DOHH2 (cell line): ENCODE results near the gene APLP1.

ENCODE experiments used
- H3F3A ChIP-seq: fragments of 200-600 bp; sonication (generic), shearing (Covaris generic); 2 replicates; pipeline ENCODE4 v1.6.0; 2016; ENCODE audit warnings: antibody characterized with exemption, mild to moderate bottlenecking; ENCODE audit not compliant: control insufficient read depth, insufficient read depth
- H3K27ac ChIP-seq: fragments of 200-600 bp; sonication (generic); 2 replicates; pipeline ENCODE4 v1.5.1; 2014; ENCODE audit warnings: low read depth, mild to moderate bottlenecking, low read length, moderate library complexity
- H3K27me3 ChIP-seq: fragments of 200-600 bp; sonication (generic); 2 replicates; pipeline ENCODE4 v1.6.1; 2014; ENCODE audit warnings: mild to moderate bottlenecking, low read length, mixed read lengths; ENCODE audit not compliant: control insufficient read depth
- H3K36me3 ChIP-seq: fragments of 200-600 bp; sonication (generic); 2 replicates; pipeline ENCODE4 v1.6.1; 2014; ENCODE audit warnings: mild to moderate bottlenecking, low read length, moderate library complexity, mixed read lengths; ENCODE audit not compliant: control insufficient read depth
- H3K4me1 ChIP-seq: fragments of 200-600 bp; sonication (generic); 2 replicates; pipeline ENCODE4 v1.6.1; 2014; ENCODE audit warnings: mild to moderate bottlenecking, low read length, mixed read lengths; ENCODE audit not compliant: control insufficient read depth
- H3K4me2 ChIP-seq: fragments of 200-600 bp; sonication (generic); 2 replicates; pipeline ENCODE4 v1.6.0; 2014; ENCODE audit warnings: mild to moderate bottlenecking, low read length, moderate library complexity
- H3K4me3 ChIP-seq: fragments of 200-600 bp; sonication (generic); 2 replicates; pipeline ENCODE4 v1.5.1; 2014; ENCODE audit warnings: mild to moderate bottlenecking, low read length, mixed read lengths
- H3K79me2 ChIP-seq: fragments of 200-600 bp; sonication (generic); 2 replicates; pipeline ENCODE4 v1.6.1; 2014; ENCODE audit warnings: mild to moderate bottlenecking, low read length, mixed read lengths; ENCODE audit not compliant: control insufficient read depth
- H3K9me2 ChIP-seq: fragments of 200-600 bp; sonication (generic); replicated peaks from 2 replicates; pipeline ENCODE4 v1.6.1; 2014; ENCODE audit warnings: mild to moderate bottlenecking, low read length, mixed read lengths; ENCODE audit not compliant: control insufficient read depth
- H3K9me3 ChIP-seq: fragments of 200-600 bp; sonication (generic); 2 replicates; pipeline ENCODE4 v1.6.1; 2014; ENCODE audit warnings: antibody characterized with exemption, low read length, mixed read lengths; ENCODE audit not compliant: control insufficient read depth, insufficient read depth
- H4K20me1 ChIP-seq: fragments of 200-600 bp; sonication (generic); 2 replicates; pipeline ENCODE4 v1.6.0; 2014; ENCODE audit warnings: low read depth, mild to moderate bottlenecking, antibody characterized with exemption, low read length, moderate library complexity; ENCODE audit not compliant: control insufficient read depth, insufficient read depth
- EZH2phosphoT487 ChIP-seq: fragments of 200-600 bp; sonication (generic); IDR thresholded peaks from 2 replicates; pipeline ENCODE4 v1.6.1; 2017; ENCODE audit warnings: borderline replicate concordance, mild to moderate bottlenecking, antibody characterized with exemption, low read length, moderate library complexity, mixed read lengths
- TF ChIP-seq, protein P1 (sequence below): fragments of 200-600 bp; sonication (generic); IDR thresholded peaks from one replicate; pipeline ENCODE4 v1.5.1; 2014; ENCODE audit warnings: antibody characterized with exemption, mild to moderate bottlenecking, low read depth, low read length; ENCODE audit not compliant: poor library complexity, severe bottlenecking

APLP1 gene

GRCh38 chr19:35848919-35849505, 19.4 kb upstream of the APLP1 start:
- Histone ChIP-seq H3K36me3 (no peaks in the 10 kb centered on the region), H3K9me2 (no peaks in the 10 kb centered on the region), H3F3A (no peaks in the 10 kb centered on the region), H3K4me2 (no peak overlapping the region), H4K20me1 (no peaks in the 10 kb centered on the region), H3K4me3 (no peak overlapping the region), H3K27me3 (peaks cover 9% of the 10 kb centered on the region), H3K9me3 (no peaks in the 10 kb centered on the region), H3K4me1 (no peaks in the 10 kb centered on the region), H3K27ac (no peak overlapping the region), H3K79me2 (no peaks in the 10 kb centered on the region)
- TF ChIP-seq, protein P1, sequence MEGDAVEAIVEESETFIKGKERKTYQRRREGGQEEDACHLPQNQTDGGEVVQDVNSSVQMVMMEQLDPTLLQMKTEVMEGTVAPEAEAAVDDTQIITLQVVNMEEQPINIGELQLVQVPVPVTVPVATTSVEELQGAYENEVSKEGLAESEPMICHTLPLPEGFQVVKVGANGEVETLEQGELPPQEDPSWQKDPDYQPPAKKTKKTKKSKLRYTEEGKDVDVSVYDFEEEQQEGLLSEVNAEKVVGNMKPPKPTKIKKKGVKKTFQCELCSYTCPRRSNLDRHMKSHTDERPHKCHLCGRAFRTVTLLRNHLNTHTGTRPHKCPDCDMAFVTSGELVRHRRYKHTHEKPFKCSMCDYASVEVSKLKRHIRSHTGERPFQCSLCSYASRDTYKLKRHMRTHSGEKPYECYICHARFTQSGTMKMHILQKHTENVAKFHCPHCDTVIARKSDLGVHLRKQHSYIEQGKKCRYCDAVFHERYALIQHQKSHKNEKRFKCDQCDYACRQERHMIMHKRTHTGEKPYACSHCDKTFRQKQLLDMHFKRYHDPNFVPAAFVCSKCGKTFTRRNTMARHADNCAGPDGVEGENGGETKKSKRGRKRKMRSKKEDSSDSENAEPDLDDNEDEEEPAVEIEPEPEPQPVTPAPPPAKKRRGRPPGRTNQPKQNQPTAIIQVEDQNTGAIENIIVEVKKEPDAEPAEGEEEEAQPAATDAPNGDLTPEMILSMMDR: no peak
- TF ChIP-seq EZH2phosphoT487: no peak

DNA sequence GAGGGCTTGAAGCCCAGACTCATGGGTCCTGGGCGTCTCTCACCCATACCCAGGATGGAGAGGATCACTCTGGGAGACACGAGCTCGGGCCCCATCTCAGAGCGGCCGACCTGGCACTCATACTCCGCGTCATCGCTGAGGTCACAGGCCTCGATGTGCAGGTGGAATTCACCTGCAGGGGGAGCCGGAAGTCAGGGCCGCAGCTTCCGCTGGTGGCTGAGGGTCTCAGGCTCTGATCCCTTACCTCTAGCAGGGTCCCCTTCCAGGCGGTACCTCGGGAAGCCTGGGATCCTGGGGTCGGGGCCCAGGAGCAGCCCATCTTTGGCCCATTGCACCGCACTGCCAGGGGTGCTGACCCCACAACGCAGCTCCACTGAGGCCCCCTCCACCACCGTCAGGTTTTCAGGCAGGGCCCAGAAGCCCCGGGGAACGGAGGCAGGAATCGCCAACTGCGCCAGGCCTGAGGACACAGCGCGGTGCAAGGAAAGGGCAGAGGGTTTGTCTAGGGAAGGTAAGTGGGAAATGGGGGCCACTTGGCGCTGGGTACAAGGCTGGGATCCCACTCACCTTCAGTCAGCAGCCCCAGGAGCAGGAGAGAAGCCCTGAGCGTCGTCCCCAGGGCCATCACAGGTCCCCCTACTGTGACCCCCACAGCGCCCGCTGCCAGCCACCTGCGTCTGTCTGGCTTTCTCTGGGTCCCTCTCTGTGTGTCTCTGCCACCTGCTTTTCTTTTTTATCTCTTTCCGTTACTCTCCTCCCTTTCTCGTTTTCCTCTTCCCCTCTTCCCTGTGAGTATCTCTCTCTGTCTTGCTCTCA, 17.0 kb upstream of the APLP1 start:
- no peak overlapping the region for H3K4me2 ChIP-seq
- peaks cover 8% of the 10 kb centered on the region for H3K4me1 ChIP-seq
- no peaks in the 10 kb centered on the region for H3K9me2 ChIP-seq
- no peak overlapping the region for H3K4me3 ChIP-seq
- no peaks in the 10 kb centered on the region for H3F3A ChIP-seq
- no peaks in the 10 kb centered on the region for H3K9me3 ChIP-seq
- H3K36me3 ChIP-seq: no peaks in the 10 kb centered on the region
- H4K20me1 ChIP-seq: no peaks in the 10 kb centered on the region
- no peak overlapping the region for H3K27ac ChIP-seq
- peaks cover 13% of the 10 kb centered on the region for H3K27me3 ChIP-seq
- no peaks in the 10 kb centered on the region for H3K79me2 ChIP-seq
- TF ChIP-seq, protein P1: peak; percentile 57
- no peak for TF ChIP-seq EZH2phosphoT487

- H3K27ac ChIP-seq: no peak within 1 kb of the TSS
- H3K79me2 ChIP-seq: no peaks in the 10 kb centered on the region
- H3K4me3 ChIP-seq: no peak within 1 kb of the TSS
- H3K9me3 ChIP-seq: no peaks in the 10 kb centered on the region
- no peak within 1 kb of the TSS for H3K4me2 ChIP-seq
- no peaks in the 10 kb centered on the region for H4K20me1 ChIP-seq
- H3K9me2 ChIP-seq: no peaks in the 10 kb centered on the region
- H3K4me1 ChIP-seq: peaks cover 14% of the 10 kb centered on the region
- TF ChIP-seq, protein P1: no peak
- no peak for TF ChIP-seq EZH2phosphoT487
- H3F3A ChIP-seq: no peaks in the 10 kb centered on the region
- no peaks in the 10 kb centered on the region for H3K36me3 ChIP-seq
- peaks cover 11% of the 10 kb centered on the region for H3K27me3 ChIP-seq
Measured at GRCh38 chr19:35852029-35852780, 16.2 kb upstream of the APLP1 start, which contains the start of gene NPHS1. TSS of gene NPHS1 (minus strand) at chr19:35852504. CDS start at chr19:35851837, 667 bp downstream.
